ENCODE data around the gene SIRT2. TPM values are rescaled to one million over a fixed set of nuclear protein-coding genes. Genes with fewer than 3 reads are reported as not detected.
A peak's percentile ranks its signal among the peaks of the same experiment; 100 is the strongest.

SIRT2 gene
- polyA plus RNA-seq, 1 donor (not counting 4 experiments of a cell fraction or from before 2014, with no cell fraction given), result 46.6 TPM

DNA sequence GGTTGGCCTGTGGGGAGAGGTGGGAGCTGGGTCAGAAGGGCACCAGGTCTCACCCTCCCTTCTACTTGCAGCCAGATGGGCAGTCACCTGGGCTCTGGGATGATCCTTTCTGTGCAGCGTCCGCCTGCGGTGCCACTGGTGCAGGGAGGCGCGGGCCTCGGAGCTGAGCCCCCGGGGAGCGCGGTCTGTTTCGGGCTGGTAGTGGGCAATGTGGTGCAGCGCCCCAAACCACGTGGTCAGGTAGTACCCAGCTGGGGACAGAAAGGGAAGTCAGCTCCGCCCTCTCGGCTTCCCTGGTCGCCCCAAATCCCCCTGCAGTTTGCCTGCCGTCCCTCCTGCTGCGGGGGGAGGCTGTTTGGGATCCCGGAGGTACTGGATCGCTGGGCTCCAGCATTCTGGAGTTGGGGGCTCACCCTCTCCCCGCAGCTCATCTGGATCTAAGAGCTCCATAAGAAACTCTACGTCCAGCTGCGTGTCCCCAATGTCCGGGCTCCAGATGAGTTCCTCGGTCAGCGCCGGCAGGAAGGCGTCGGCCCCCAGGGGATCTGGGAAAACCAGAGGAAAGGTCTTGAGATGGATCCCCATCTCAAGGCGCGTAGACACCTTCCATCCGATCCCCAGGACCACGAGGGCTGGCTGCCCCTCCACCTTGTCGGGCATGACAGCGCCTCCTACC, 30.1 kb downstream of the SIRT2 start:
- dilution Hi-C loops (cut with MboI; ENCODE audit: extremely low pct_ligation_motif_present, low sequenced_read_pairs), result no loop called here
- Histone ChIP-seq H2AFZ (ENCODE audit: control insufficient read depth, low read length) (peak overlapping the region; percentile 58), H4K20me1 (ENCODE audit: control insufficient read depth, extremely low read depth, insufficient read depth, low read length) (no peaks in the 10 kb centered on the region), H3K27ac (ENCODE audit: control insufficient read depth, insufficient read depth, low read length) (no peak overlapping the region), H3K4me2 (ENCODE audit: control insufficient read depth, extremely low read depth, insufficient read depth, low read depth, low read length) (peak overlapping the region; percentile 85), H3K9me1 (ENCODE audit: control insufficient read depth, extremely low read depth, insufficient read depth, low read length) (no peaks in the 10 kb centered on the region), H3K4me1 (ENCODE audit: control insufficient read depth, extremely low read depth, insufficient read depth, low read length) (peaks cover 14% of the 10 kb centered on the region), H3K9ac (ENCODE audit: control insufficient read depth, extremely low read depth, insufficient read depth, low read length) (peak overlapping the region; percentile 37), H3K27me3 (ENCODE audit: control insufficient read depth, extremely low read depth, insufficient read depth, low read length) (no peaks in the 10 kb centered on the region), H3K79me2 (ENCODE audit: control insufficient read depth, insufficient read depth, low read length) (no peaks in the 10 kb centered on the region), H3K36me3 (ENCODE audit: control insufficient read depth in 2 of 2, extremely low read depth in 1 of 2, insufficient read depth in 2 of 2, low read length in 2 of 2) (no peaks in the 10 kb centered on the region), H3K4me3 (ENCODE audit: control insufficient read depth in 2 of 3, extremely low read depth in 1 of 3, insufficient read depth in 2 of 3, low read depth in 1 of 3, low read length in 3 of 3) (peak overlapping the region in 2 of 3 experiments; percentile 13 to 66), H3K9me3 (ENCODE audit: control insufficient read depth, low read depth, low read length) (no peaks in the 10 kb centered on the region)
- FAIRE-seq (no peak), DNase-seq (ENCODE audit: low read depth, low spot score) (no peak)
- no peak for TF ChIP-seq EZH2 (IDR thresholded peaks at IDR 0.05; ENCODE audit: low read length)
- TF ChIP-seq CTCF (optimal IDR thresholded peaks at IDR 0.05 in 1 of 3, IDR thresholded peaks at IDR 0.05 in 1 of 3, conservative IDR thresholded peaks at IDR 0.05 in 1 of 3; ENCODE audit: extremely low read depth in 1 of 3, insufficient read depth in 2 of 3, low read length in 3 of 3), result no peak

- DNase-seq (ENCODE audit: low read depth, low spot score), result no peak
These were observed 30.9 kb downstream of the SIRT2 start for GRCh38 chr19:38868551-38868950.

More at GRCh38 chr19:38868551-38868950, 30.9 kb downstream of the SIRT2 start:
- Histone ChIP-seq H3K27me3 (ENCODE audit: control insufficient read depth, extremely low read depth, insufficient read depth, low read length) (no peaks in the 10 kb centered on the region), H4K20me1 (ENCODE audit: control insufficient read depth, extremely low read depth, insufficient read depth, low read length) (no peaks in the 10 kb centered on the region), H3K4me1 (ENCODE audit: control insufficient read depth, extremely low read depth, insufficient read depth, low read length) (peaks cover 14% of the 10 kb centered on the region), H3K4me3 (ENCODE audit: control insufficient read depth in 2 of 3, extremely low read depth in 1 of 3, insufficient read depth in 2 of 3, low read depth in 1 of 3, low read length in 3 of 3) (no peak overlapping the region), H3K27ac (ENCODE audit: control insufficient read depth, insufficient read depth, low read length) (no peak overlapping the region), H3K9ac (ENCODE audit: control insufficient read depth, extremely low read depth, insufficient read depth, low read length) (no peak overlapping the region), H3K4me2 (ENCODE audit: control insufficient read depth, extremely low read depth, insufficient read depth, low read depth, low read length) (no peak overlapping the region), H3K9me1 (ENCODE audit: control insufficient read depth, extremely low read depth, insufficient read depth, low read length) (no peaks in the 10 kb centered on the region), H3K9me3 (ENCODE audit: control insufficient read depth, low read depth, low read length) (no peaks in the 10 kb centered on the region), H3K79me2 (ENCODE audit: control insufficient read depth, insufficient read depth, low read length) (no peaks in the 10 kb centered on the region), H3K36me3 (ENCODE audit: control insufficient read depth in 2 of 2, extremely low read depth in 1 of 2, insufficient read depth in 2 of 2, low read length in 2 of 2) (no peaks in the 10 kb centered on the region), H2AFZ (ENCODE audit: control insufficient read depth, low read length) (no peak overlapping the region)
- FAIRE-seq, result no peak
- TF ChIP-seq CTCF (optimal IDR thresholded peaks at IDR 0.05 in 1 of 3, IDR thresholded peaks at IDR 0.05 in 1 of 3, conservative IDR thresholded peaks at IDR 0.05 in 1 of 3; ENCODE audit: extremely low read depth in 1 of 3, insufficient read depth in 2 of 3, low read length in 3 of 3) (no peak), EZH2 (IDR thresholded peaks at IDR 0.05; ENCODE audit: low read length) (no peak)
- dilution Hi-C loops (cut with MboI; ENCODE audit: extremely low pct_ligation_motif_present, low sequenced_read_pairs), result no loop called here
